Neural cell (in vitro differentiated cells): ENCODE results near the gene CST4.

ENCODE experiments used
- EP300 ChIP-seq: fragments of 450-650 bp; conservative IDR thresholded peaks from 2 replicates; pipeline ENCODE4 v1.6.1; 2014; ENCODE audit warnings: antibody characterized with exemption, mild to moderate bottlenecking, moderate library complexity; ENCODE audit not compliant: poor library complexity, severe bottlenecking
- EZH2 ChIP-seq: fragments of 200-600, 300-800 bp; shearing (Covaris generic), sonication (generic); IDR thresholded peaks from 2 replicates; pipeline ENCODE4 v1.6.1; 2014; ENCODE audit warnings: antibody characterized with exemption, low read length, borderline replicate concordance, mild to moderate bottlenecking; ENCODE audit not compliant: insufficient read depth, poor library complexity, severe bottlenecking
- MXI1 ChIP-seq: fragments of 450-650 bp; conservative IDR thresholded peaks from 2 replicates; pipeline ENCODE4 v1.6.1; 2014; ENCODE audit warnings: antibody characterized with exemption, mild to moderate bottlenecking; ENCODE audit not compliant: poor library complexity, severe bottlenecking
- POLR2AphosphoS5 ChIP-seq: IDR thresholded peaks from 2 replicates; pipeline ENCODE4 v1.6.1; 2012
- RAD21 ChIP-seq: fragments of 450-650 bp; conservative IDR thresholded peaks from 2 replicates; pipeline ENCODE4 v1.6.1; 2014; ENCODE audit warnings: antibody characterized with exemption, mild to moderate bottlenecking, moderate library complexity
- REST ChIP-seq: IDR thresholded peaks from 2 replicates; pipeline ENCODE4 v1.6.1; 2012; ENCODE audit warnings: borderline replicate concordance
- SMC3 ChIP-seq: fragments of 450-650 bp; conservative IDR thresholded peaks from 2 replicates; pipeline ENCODE4 v1.6.1; 2014; ENCODE audit warnings: antibody characterized with exemption, mild to moderate bottlenecking, moderate library complexity; ENCODE audit not compliant: poor library complexity
- TAF1 ChIP-seq: IDR thresholded peaks from 2 replicates; pipeline ENCODE4 v1.6.1; 2012; ENCODE audit warnings: low read depth
- TF ChIP-seq, protein P1 (sequence below): fragments of 450-650 bp; IDR thresholded peaks from 2 replicates; pipeline ENCODE4 v1.5.1; 2014; ENCODE audit warnings: antibody characterized with exemption, mild to moderate bottlenecking, moderate library complexity; ENCODE audit not compliant: poor library complexity, severe bottlenecking

GRCh38 chr20:23680146-23680545 lies 8.7 kb downstream of the CST4 start:
- TF ChIP-seq, protein P1, sequence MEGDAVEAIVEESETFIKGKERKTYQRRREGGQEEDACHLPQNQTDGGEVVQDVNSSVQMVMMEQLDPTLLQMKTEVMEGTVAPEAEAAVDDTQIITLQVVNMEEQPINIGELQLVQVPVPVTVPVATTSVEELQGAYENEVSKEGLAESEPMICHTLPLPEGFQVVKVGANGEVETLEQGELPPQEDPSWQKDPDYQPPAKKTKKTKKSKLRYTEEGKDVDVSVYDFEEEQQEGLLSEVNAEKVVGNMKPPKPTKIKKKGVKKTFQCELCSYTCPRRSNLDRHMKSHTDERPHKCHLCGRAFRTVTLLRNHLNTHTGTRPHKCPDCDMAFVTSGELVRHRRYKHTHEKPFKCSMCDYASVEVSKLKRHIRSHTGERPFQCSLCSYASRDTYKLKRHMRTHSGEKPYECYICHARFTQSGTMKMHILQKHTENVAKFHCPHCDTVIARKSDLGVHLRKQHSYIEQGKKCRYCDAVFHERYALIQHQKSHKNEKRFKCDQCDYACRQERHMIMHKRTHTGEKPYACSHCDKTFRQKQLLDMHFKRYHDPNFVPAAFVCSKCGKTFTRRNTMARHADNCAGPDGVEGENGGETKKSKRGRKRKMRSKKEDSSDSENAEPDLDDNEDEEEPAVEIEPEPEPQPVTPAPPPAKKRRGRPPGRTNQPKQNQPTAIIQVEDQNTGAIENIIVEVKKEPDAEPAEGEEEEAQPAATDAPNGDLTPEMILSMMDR = no peak
- TF ChIP-seq POLR2AphosphoS5 = no peak
- no peak for TF ChIP-seq EZH2
- TF ChIP-seq EP300 = no peak
- TF ChIP-seq REST = no peak
- TF ChIP-seq MXI1 = no peak
- TF ChIP-seq RAD21 = no peak
- TF ChIP-seq SMC3 = no peak
- no peak for TF ChIP-seq TAF1
